K562 (cell line): ENCODE results near the gene CD300C. TPM values are rescaled to one million over a fixed set of nuclear protein-coding genes. Genes with fewer than 3 reads are reported as not detected.

Experiments used
- BDP1 ChIP-seq: IDR thresholded peaks from 3 replicates; pipeline ENCODE4 v1.6.1; 2011; ENCODE audit not compliant: insufficient read length, insufficient read depth
- CEBPG ChIP-seq, 3 experiments: fragments of 200-800 bp in 1 of 3; sonication (Bioruptor generic) in 1 of 3; sonication (generic) in 1 of 3; formaldehyde crosslinking in 1 of 3; IDR thresholded peaks in 2 of 3; conservative IDR thresholded peaks in 1 of 3; 2 replicates each; pipeline versions ENCODE4 v1.6.1 to v1.8.0; 2016 to 2022; ENCODE audit warnings: missing compliant biosample characterization in 2 of 3, missing genetic modification characterization in 2 of 3, mild to moderate bottlenecking in 1 of 3, missing genetic modification reagents in 1 of 3
- E2F8 ChIP-seq: fragments of 450-650 bp; IDR thresholded peaks from 2 replicates; pipeline ENCODE4 v1.7.1; 2018; ENCODE audit warnings: mild to moderate bottlenecking, low read depth; ENCODE audit not compliant: partially characterized antibody
- KLF16 ChIP-seq: IDR thresholded peaks from 2 replicates; pipeline ENCODE4 v1.6.1; 2016; ENCODE audit warnings: antibody characterized with exemption
- NR2C2 ChIP-seq, 2 experiments: fragments of 200-800 bp in 1 of 2; sonication (Bioruptor generic) in 1 of 2; sonication (generic) in 1 of 2; formaldehyde crosslinking in 1 of 2; IDR thresholded peaks; 2 replicates each; pipeline versions ENCODE4 v1.6.1 to v1.8.0; 2016 to 2022; ENCODE audit warnings: mild to moderate bottlenecking in 1 of 2, missing compliant biosample characterization in 1 of 2, missing genetic modification characterization in 1 of 2, missing genetic modification reagents in 1 of 2
- NRF1 ChIP-seq, 2 experiments: fragments of 450-650 bp; IDR thresholded peaks in 1 of 2; conservative IDR thresholded peaks in 1 of 2; 2 replicates each; pipeline ENCODE4 v1.6.1; 2014; ENCODE audit warnings: mild to moderate bottlenecking in 2 of 2
- PHB ChIP-seq: fragments of 250-450 bp; sonication (Bioruptor Pico); IDR thresholded peaks from 2 replicates; pipeline ENCODE4 v1.5.0; 2021
- PKNOX1 ChIP-seq: fragments of 450-650 bp; IDR thresholded peaks from 2 replicates; pipeline ENCODE4 v1.6.1; 2016
- RAD51 ChIP-seq: fragments of 450-650 bp; IDR thresholded peaks from 2 replicates; pipeline ENCODE4 v1.7.1; 2016; ENCODE audit warnings: low read depth, mild to moderate bottlenecking, borderline replicate concordance
- SMARCA5 ChIP-seq: fragments of 450-650 bp; IDR thresholded peaks from 2 replicates; pipeline ENCODE4 v1.6.1; 2016
- SMARCB1 ChIP-seq: IDR thresholded peaks from 2 replicates; pipeline ENCODE4 v1.6.1; 2011; ENCODE audit warnings: improper control_type of control experiment, low read depth; ENCODE audit not compliant: insufficient read length
- ZBTB11 ChIP-seq, 3 experiments: fragments of 200-800 bp in 1 of 3; fragments of 250-450 bp in 1 of 3; fragments of 450-650 bp in 1 of 3; sonication (Bioruptor Pico) in 1 of 3; sonication (Bioruptor generic) in 1 of 3; formaldehyde crosslinking in 1 of 3; IDR thresholded peaks; 2 replicates each; pipeline versions ENCODE4 v1.6.1 to v1.8.0; 2016 to 2022; ENCODE audit warnings: mild to moderate bottlenecking in 2 of 3, missing genetic modification characterization in 2 of 3, missing compliant biosample characterization in 1 of 3, moderate library complexity in 1 of 3
- ZBTB33 ChIP-seq: sonication (generic); formaldehyde crosslinking; IDR thresholded peaks from 2 replicates; pipeline ENCODE4 v1.8.1; 2023; ENCODE audit warnings: mild to moderate bottlenecking, missing genetic modification reagents
- ZNF507 ChIP-seq: conservative IDR thresholded peaks from 2 replicates; pipeline ENCODE4 v1.6.1; 2017; ENCODE audit warnings: missing genetic modification characterization, missing compliant biosample characterization
- ZNF512 ChIP-seq: IDR thresholded peaks from 2 replicates; pipeline ENCODE4 v1.6.1; 2016; ENCODE audit warnings: missing genetic modification characterization, missing compliant biosample characterization
- polyA plus RNA-seq, 8 experiments: library from polyadenylated mRNA; depleted of rRNA in 4 of 8; stranded (reverse) in 5 of 8; unstranded in 3 of 8; fragments of >200 nt; fragmentation: Nextera tagmentation in 2 of 8; fragmentation: Illumina TruSeq in 1 of 8; extraction: Ambion mirVana in 2 of 8; extraction: Trizol in 1 of 8; gene quantifications; 2 replicates each; pipeline versions ENCODE4 v1.2.1 to v1.2.3, GENCODE V29; 2011 to 2014; ENCODE audit warnings: inconsistent platforms in 1 of 8, missing spikeins in 1 of 8
- total RNA-seq, 7 experiments: library from RNA; depleted of rRNA in 6 of 7; stranded (reverse); fragments of >200 nt in 6 of 7; fragmentation: Illumina TruSeq in 2 of 7; extraction: Trizol in 2 of 7; gene quantifications; 2 replicates each; pipeline versions ENCODE4 v1.2.1 to v1.2.3, GENCODE V29; 2011 to 2021; ENCODE audit warnings: low replicate concordance in 1 of 7

Gene CD300C
- total and polyA plus RNA-seq, 9 of the 15 experiments (the other 6 are each of a cell fraction or from before 2014, with no cell fraction given): 0.04 to 0.16 (median 0.07) TPM; not detected in 6

- TF ChIP-seq E2F8 (no peak), NR2C2 (CRISPR knock-in tag; IDR thresholded peaks at IDR 0.05) (peak; percentile 71; the same call in 1 of the 2 replicates), NR2C2 (tag; IDR thresholded peaks at IDR 0.05) (no peak), BDP1 (no peak), ZNF512 (tag) (no peak), KLF16 (no peak; the same call in 1 of the 2 replicates), ZNF507 (no peak), ZBTB11 (CRISPR knock-in tag; IDR thresholded peaks at IDR 0.05) (peak in 1 of 3 experiments; percentile 46; a peak in 1 of 6 replicates), PKNOX1 (peak; percentile 66), CEBPG (CRISPR knock-in tag; IDR thresholded peaks at IDR 0.05) (peak; percentile 75), CEBPG (tag; conservative IDR thresholded peaks at IDR 0.05 in 1 of 2, IDR thresholded peaks at IDR 0.05 in 1 of 2) (peak in 1 of 2 experiments; percentile 83; a peak in 2 of 4 replicates), NRF1 (conservative IDR thresholded peaks at IDR 0.05 in 1 of 2, IDR thresholded peaks at IDR 0.05 in 1 of 2) (no peak), SMARCA5 (peak; percentile 84), RAD51 (peak; percentile 97), ZBTB33 (peak; percentile 50; the same call in 1 of the 2 replicates), SMARCB1 (no peak), PHB (CRISPR knock-in tag) (no peak)
Measured at GRCh38 chr17:74513987-74514631, 31.8 kb downstream of the CD300C start (continued).
